ENCODE data around the gene TTC39C.

DNA sequence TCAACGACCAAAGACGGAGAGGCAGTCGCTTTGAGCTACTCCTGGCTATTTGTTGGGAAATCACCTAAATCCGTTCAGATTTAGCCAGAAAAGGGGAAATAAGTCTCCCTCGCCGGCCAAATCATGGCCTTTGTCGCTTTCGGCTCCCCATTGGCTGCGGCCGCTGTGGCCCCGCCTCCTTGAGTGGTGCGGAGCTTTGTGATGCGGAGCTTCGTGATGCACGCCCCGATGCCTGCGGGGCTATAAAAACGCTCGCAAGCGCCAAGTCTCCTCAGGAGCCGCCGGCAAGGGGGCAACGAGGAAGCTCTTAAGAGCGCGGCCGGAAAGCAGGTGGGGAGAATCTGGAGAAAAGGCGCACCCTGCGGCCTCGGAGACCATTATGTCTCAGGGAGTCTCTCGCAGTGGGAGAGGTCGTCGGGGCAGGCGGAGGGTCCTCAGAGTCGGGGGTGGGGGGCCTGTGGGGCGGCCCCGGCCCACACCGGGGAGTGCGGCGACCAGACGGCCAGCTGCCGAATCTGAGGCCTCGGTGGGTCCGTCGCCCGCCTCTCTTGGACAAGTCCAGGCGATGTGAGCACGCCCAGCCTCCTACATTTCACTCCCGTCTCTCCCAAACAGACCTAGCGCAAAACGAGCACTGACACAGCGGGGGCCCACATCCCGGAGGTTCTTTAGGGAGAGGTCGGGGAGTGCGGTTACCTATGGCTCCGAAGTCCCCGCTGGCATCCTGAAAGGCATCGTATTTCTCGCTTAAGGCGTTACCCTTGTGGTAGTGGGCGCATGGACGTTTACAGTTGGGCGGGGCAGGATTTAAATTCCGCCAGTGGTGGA is 124.4 kb downstream of the TTC39C start, which contains the start of gene CABYR:
- TF ChIP-seq POLR2A (IDR thresholded peaks at IDR 0.05; ENCODE audit: low read depth, low read length) (peak; percentile 67; the same call in 1 of the 2 replicates), POLR2AphosphoS5 (IDR thresholded peaks at IDR 0.05; ENCODE audit: low read depth, low read length) (0 out of 2 replicates have a peak, but pooled peaks have one; percentile 24), TAF1 (IDR thresholded peaks at IDR 0.05; ENCODE audit: borderline replicate concordance, low read depth, low read length) (no peak)

All from GM12892 (cell line).